ENCODE measurements around the gene KIF6. TPM values are rescaled to one million over a fixed set of nuclear protein-coding genes. Genes with fewer than 3 reads are reported as not detected.

KIF6 gene
- total RNA-seq, 5 donors from 2014 or later (not counting 1 experiment from before 2014, with no cell fraction given): 0.53 TPM; not detected in 4

GRCh38 chr6:39369987-39370386, 355.2 kb downstream of the KIF6 start:
- Mint-ChIP-seq H3K27ac (no peak overlapping the region), H3K36me3 (no peaks in the 10 kb centered on the region), H3K4me1 (no peaks in the 10 kb centered on the region), H3K4me3 (no peak overlapping the region), H3K9me3 (no peaks in the 10 kb centered on the region), H3K27me3 (peaks cover 13% of the 10 kb centered on the region in 2 donors)
- 80% methylated on average over 1 of the region's 1 CpG for WGBS (ENCODE audit: insufficient coverage)
- ChIA-PET POLR2A (no interaction called here), CTCF (no interaction called here)
- Histone ChIP-seq H3K27me3 (replicated peaks in 1 of 2; ENCODE audit: control insufficient read depth in 2 of 2, extremely low read depth in 1 of 2, insufficient read depth in 2 of 2, low read length in 1 of 2) (peaks cover 0 to 24% of the 10 kb centered on the region in 2 experiments), H3K36me3 (ENCODE audit: control insufficient read depth in 2 of 2, extremely low read depth in 1 of 2, insufficient read depth in 1 of 2, low read length in 1 of 2) (no peaks in the 10 kb centered on the region), H3K27ac (ENCODE audit: low read length) (no peak overlapping the region), H3K9me3 (no peaks in the 10 kb centered on the region), H3K4me1 (ENCODE audit: control insufficient read depth in 1 of 2, extremely low read depth in 1 of 2, insufficient read depth in 2 of 2, low read length in 2 of 2) (no peaks in the 10 kb centered on the region), H3K4me3 (ENCODE audit: control insufficient read depth in 1 of 2, extremely low read depth in 1 of 2, low read length in 1 of 2) (no peak overlapping the region)
- DNase-seq (no peak), ATAC-seq (replicated peaks in 1 of 4) (no peak)

DNA sequence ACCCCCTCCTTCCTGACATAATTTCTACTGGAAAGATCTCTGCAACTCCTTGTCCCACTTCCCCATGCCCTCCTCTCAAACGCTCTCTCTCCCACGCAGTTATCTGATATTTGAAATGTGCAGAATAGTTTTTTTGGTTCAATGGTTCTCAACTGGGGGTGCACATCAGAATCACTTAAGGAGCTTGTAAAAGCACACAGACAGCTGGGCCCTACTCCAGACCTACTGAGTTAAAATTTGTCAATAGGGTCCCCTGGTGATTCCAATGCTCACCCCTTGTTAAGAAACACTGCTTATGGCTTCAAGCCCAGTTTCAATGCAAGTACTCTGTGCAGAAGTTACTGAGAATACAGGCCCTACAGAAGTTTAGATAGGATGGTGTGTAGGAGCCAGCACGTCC, 357.5 kb downstream of the KIF6 start:
- Mint-ChIP-seq H3K27me3 (peaks cover 10 to 17% of the 10 kb centered on the region in 2 donors), H3K4me3 (no peak overlapping the region), H3K9me3 (no peaks in the 10 kb centered on the region), H3K4me1 (no peaks in the 10 kb centered on the region), H3K27ac (no peak overlapping the region), H3K36me3 (no peaks in the 10 kb centered on the region)
- DNase-seq: no peak
- Histone ChIP-seq H3K27ac (ENCODE audit: low read length) (no peak overlapping the region), H3K4me1 (ENCODE audit: control insufficient read depth in 1 of 2, extremely low read depth in 1 of 2, insufficient read depth in 2 of 2, low read length in 2 of 2) (no peaks in the 10 kb centered on the region), H3K4me3 (ENCODE audit: control insufficient read depth in 1 of 2, extremely low read depth in 1 of 2, low read length in 1 of 2) (no peak overlapping the region), H3K36me3 (ENCODE audit: control insufficient read depth in 2 of 2, extremely low read depth in 1 of 2, insufficient read depth in 1 of 2, low read length in 1 of 2) (no peaks in the 10 kb centered on the region), H3K9me3 (no peaks in the 10 kb centered on the region), H3K27me3 (replicated peaks in 1 of 2; ENCODE audit: control insufficient read depth in 2 of 2, extremely low read depth in 1 of 2, insufficient read depth in 2 of 2, low read length in 1 of 2) (peaks cover 0 to 26% of the 10 kb centered on the region in 2 experiments)
- ChIA-PET CTCF (no interaction called here), POLR2A (no interaction called here)
- WGBS (ENCODE audit: insufficient coverage): 50% methylated on average over 1 of the region's 3 CpGs
- ATAC-seq (replicated peaks in 1 of 4): no peak

DNA sequence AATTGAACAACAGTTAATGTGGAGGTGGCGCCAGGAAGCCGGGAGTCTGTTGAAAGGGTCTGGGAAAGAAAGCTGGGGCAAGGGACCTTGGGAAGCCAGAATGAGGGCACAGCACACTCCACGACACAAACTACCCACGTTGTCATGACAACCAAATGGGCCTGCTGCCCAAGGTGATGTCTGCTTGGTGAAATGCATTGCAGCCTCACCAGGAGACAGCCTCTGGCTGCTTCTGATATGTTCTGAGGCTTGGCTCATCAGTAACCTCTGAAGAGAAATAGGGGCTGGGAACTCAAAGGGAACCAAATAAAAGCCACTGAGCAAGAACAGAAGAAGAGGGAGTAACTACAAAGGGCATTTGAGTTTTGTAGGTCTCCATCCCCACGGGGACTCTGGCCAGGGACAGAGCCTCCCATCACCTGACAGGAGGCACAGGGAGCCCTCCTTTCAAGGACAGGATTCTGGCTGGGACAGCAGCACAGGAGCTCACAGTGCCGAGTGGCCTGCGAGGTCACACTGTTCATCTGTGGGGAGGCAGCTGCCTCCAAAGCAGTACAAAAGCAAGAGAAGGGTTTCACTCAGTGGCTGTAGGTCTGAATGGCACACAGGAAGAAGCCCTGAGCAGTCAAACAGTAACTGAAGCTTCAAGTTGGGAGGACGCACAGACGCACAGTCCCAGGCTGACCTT, 358.1 kb downstream of the KIF6 start:
- Mint-ChIP-seq H3K27me3 (peaks cover 10 to 19% of the 10 kb centered on the region in 2 donors), H3K4me1 (no peaks in the 10 kb centered on the region), H3K4me3 (no peak overlapping the region), H3K36me3 (no peaks in the 10 kb centered on the region), H3K27ac (no peak overlapping the region), H3K9me3 (no peaks in the 10 kb centered on the region)
- Histone ChIP-seq H3K27me3 (replicated peaks in 1 of 2; ENCODE audit: control insufficient read depth in 2 of 2, extremely low read depth in 1 of 2, insufficient read depth in 2 of 2, low read length in 1 of 2) (peaks cover 0 to 31% of the 10 kb centered on the region in 2 experiments), H3K4me1 (ENCODE audit: control insufficient read depth in 1 of 2, extremely low read depth in 1 of 2, insufficient read depth in 2 of 2, low read length in 2 of 2) (peaks cover 0 to 1% of the 10 kb centered on the region in 2 experiments), H3K4me3 (ENCODE audit: control insufficient read depth in 1 of 2, extremely low read depth in 1 of 2, low read length in 1 of 2) (no peak overlapping the region), H3K27ac (ENCODE audit: low read length) (no peak overlapping the region), H3K36me3 (ENCODE audit: control insufficient read depth in 2 of 2, extremely low read depth in 1 of 2, insufficient read depth in 1 of 2, low read length in 1 of 2) (no peaks in the 10 kb centered on the region), H3K9me3 (no peaks in the 10 kb centered on the region)
- WGBS (ENCODE audit: insufficient coverage): 76% methylated on average over 7 of the region's 9 CpGs
- ATAC-seq (replicated peaks in 1 of 4): no peak
- CTCF ChIA-PET: interaction anchor here in 1 of 2 donors (0.5 kb wide), 1 partner anchor 14 kb away, joined by 4 read pairs; no protein-coding TSS in a partner anchor
- DNase-seq: no peak
- POLR2A ChIA-PET: no interaction called here

- CTCF ChIA-PET: interaction anchor here in 1 of 2 donors (0.6 kb wide), 1 partner anchor 17 kb away, joined by 3 read pairs; no protein-coding TSS in a partner anchor
- 83% methylated on average over 12 of the region's 13 CpGs for WGBS (ENCODE audit: insufficient coverage)
- Histone ChIP-seq H3K27ac (ENCODE audit: low read length) (no peak overlapping the region), H3K4me1 (ENCODE audit: control insufficient read depth in 1 of 2, extremely low read depth in 1 of 2, insufficient read depth in 2 of 2, low read length in 2 of 2) (peaks cover 0 to 5% of the 10 kb centered on the region in 2 experiments), H3K9me3 (no peaks in the 10 kb centered on the region), H3K36me3 (ENCODE audit: control insufficient read depth in 2 of 2, extremely low read depth in 1 of 2, insufficient read depth in 1 of 2, low read length in 1 of 2) (no peaks in the 10 kb centered on the region), H3K27me3 (replicated peaks in 1 of 2; ENCODE audit: control insufficient read depth in 2 of 2, extremely low read depth in 1 of 2, insufficient read depth in 2 of 2, low read length in 1 of 2) (peaks cover 0 to 32% of the 10 kb centered on the region in 2 experiments), H3K4me3 (ENCODE audit: control insufficient read depth in 1 of 2, extremely low read depth in 1 of 2, low read length in 1 of 2) (no peak overlapping the region)
- no peaks in the 10 kb centered on the region for H3K9me3 Mint-ChIP-seq
- ATAC-seq (replicated peaks in 1 of 4): no peak
- no peak overlapping the region for H3K4me3 Mint-ChIP-seq
- POLR2A ChIA-PET: no interaction called here
- peaks cover 0 to 3% (median 2%) of the 10 kb centered on the region in 3 donors for H3K4me1 Mint-ChIP-seq
- no peak overlapping the region for H3K27ac Mint-ChIP-seq
- H3K27me3 Mint-ChIP-seq: peaks cover 10 to 19% of the 10 kb centered on the region in 2 donors
- no peaks in the 10 kb centered on the region for H3K36me3 Mint-ChIP-seq
- DNase-seq: no peak
Observed at GRCh38 chr6:39365281-39366074, 359.7 kb downstream of the KIF6 start.

- WGBS (ENCODE audit: insufficient coverage): 93% methylated on average over 6 of the region's 8 CpGs
- Histone ChIP-seq H3K4me3 (ENCODE audit: control insufficient read depth in 1 of 2, extremely low read depth in 1 of 2, low read length in 1 of 2) (no peak overlapping the region), H3K4me1 (ENCODE audit: control insufficient read depth in 1 of 2, extremely low read depth in 1 of 2, insufficient read depth in 2 of 2, low read length in 2 of 2) (peaks cover 0 to 5% of the 10 kb centered on the region in 2 experiments), H3K27me3 (replicated peaks in 1 of 2; ENCODE audit: control insufficient read depth in 2 of 2, extremely low read depth in 1 of 2, insufficient read depth in 2 of 2, low read length in 1 of 2) (peaks cover 0 to 28% of the 10 kb centered on the region in 2 experiments), H3K36me3 (ENCODE audit: control insufficient read depth in 2 of 2, extremely low read depth in 1 of 2, insufficient read depth in 1 of 2, low read length in 1 of 2) (no peaks in the 10 kb centered on the region), H3K9me3 (no peaks in the 10 kb centered on the region), H3K27ac (ENCODE audit: low read length) (no peak overlapping the region)
- ATAC-seq (replicated peaks in 1 of 4): no peak
- peaks cover 0 to 11% of the 10 kb centered on the region in 2 donors for H3K27me3 Mint-ChIP-seq
- H3K4me3 Mint-ChIP-seq: no peak overlapping the region
- no peaks in the 10 kb centered on the region for H3K36me3 Mint-ChIP-seq
- no peaks in the 10 kb centered on the region for H3K9me3 Mint-ChIP-seq
- POLR2A ChIA-PET: no interaction called here
- no peak overlapping the region for H3K27ac Mint-ChIP-seq
- H3K4me1 Mint-ChIP-seq: peaks cover 0 to 3% (median 2%) of the 10 kb centered on the region in 3 donors
- CTCF ChIA-PET: no interaction called here
- DNase-seq: no peak
Observed at GRCh38 chr6:39363280-39363679, 361.9 kb downstream of the KIF6 start.

DNA sequence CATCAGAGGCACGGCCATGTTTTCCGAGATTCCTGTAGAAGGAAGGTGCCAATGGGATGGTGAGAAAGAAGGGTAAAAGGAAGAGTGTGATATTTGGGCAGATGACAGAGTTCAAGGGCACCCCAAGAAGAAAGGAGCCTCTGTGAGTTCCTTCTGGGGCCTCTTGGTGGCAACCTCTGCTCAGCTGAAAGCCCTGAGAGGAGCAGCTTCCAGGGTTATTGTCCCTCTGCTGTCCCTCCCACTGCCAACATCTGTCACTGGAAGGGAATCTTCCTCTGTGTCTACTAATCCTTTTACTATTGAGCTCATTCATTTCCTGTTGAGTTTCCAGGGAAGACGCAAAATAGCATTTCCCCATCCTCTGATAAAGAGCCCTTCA, 362.7 kb downstream of the KIF6 start:
- Histone ChIP-seq H3K9me3 (no peaks in the 10 kb centered on the region), H3K27ac (ENCODE audit: low read length) (no peak overlapping the region), H3K4me3 (ENCODE audit: control insufficient read depth in 1 of 2, extremely low read depth in 1 of 2, low read length in 1 of 2) (no peak overlapping the region), H3K4me1 (ENCODE audit: control insufficient read depth in 1 of 2, extremely low read depth in 1 of 2, insufficient read depth in 2 of 2, low read length in 2 of 2) (peaks cover 0 to 5% of the 10 kb centered on the region in 2 experiments), H3K27me3 (replicated peaks in 1 of 2; ENCODE audit: control insufficient read depth in 2 of 2, extremely low read depth in 1 of 2, insufficient read depth in 2 of 2, low read length in 1 of 2) (peaks cover 0 to 28% of the 10 kb centered on the region in 2 experiments), H3K36me3 (ENCODE audit: control insufficient read depth in 2 of 2, extremely low read depth in 1 of 2, insufficient read depth in 1 of 2, low read length in 1 of 2) (no peaks in the 10 kb centered on the region)
- peaks cover 0 to 3% (median 2%) of the 10 kb centered on the region in 3 donors for H3K4me1 Mint-ChIP-seq
- ATAC-seq (replicated peaks in 1 of 4) (no peak), DNase-seq (no peak)
- H3K36me3 Mint-ChIP-seq: no peaks in the 10 kb centered on the region
- CTCF ChIA-PET: interaction anchor here (1.0 to 1.4 kb wide), 3 partner anchors 8 to 1666 kb away, joined by 3 read pairs; no protein-coding TSS in a partner anchor
- H3K27me3 Mint-ChIP-seq: peaks cover 0 to 11% of the 10 kb centered on the region in 2 donors
- POLR2A ChIA-PET: no interaction called here
- H3K27ac Mint-ChIP-seq: no peak overlapping the region
- 64% methylated on average over 2 of the region's 3 CpGs for WGBS (ENCODE audit: insufficient coverage)
- no peak overlapping the region for H3K4me3 Mint-ChIP-seq
- no peaks in the 10 kb centered on the region for H3K9me3 Mint-ChIP-seq

Measured in T-cell (primary cell).